KOPT-K1 (cell line): Measurements from ENCODE around the gene MCOLN3.

ENCODE experiments used
- H3K27ac ChIP-seq: fragments of 200-600 bp; sonication (generic); 2 replicates; pipeline ENCODE4 v1.5.1; 2016; ENCODE audit warnings: antibody characterized with exemption, mild to moderate bottlenecking, low read depth, low read length; ENCODE audit not compliant: poor library complexity, severe bottlenecking
- H3K36me3 ChIP-seq: fragments of 200-600 bp; sonication (generic); 2 replicates; pipeline ENCODE4 v1.5.1; 2017; ENCODE audit warnings: antibody characterized with exemption, mild to moderate bottlenecking, low read length, moderate library complexity; ENCODE audit not compliant: insufficient read depth
- H3K9me3 ChIP-seq: fragments of 200-600 bp; sonication (generic); 2 replicates; pipeline ENCODE4 v1.5.1; 2017; ENCODE audit warnings: antibody characterized with exemption, low read length, mild to moderate bottlenecking; ENCODE audit not compliant: insufficient read depth, poor library complexity, severe bottlenecking

The MCOLN3 gene

GRCh38 chr1:85061711-85062424 is 13.6 kb upstream of the MCOLN3 start:
- H3K27ac ChIP-seq = no peak overlapping the region
- H3K36me3 ChIP-seq = no peaks in the 10 kb centered on the region
- H3K9me3 ChIP-seq = no peaks in the 10 kb centered on the region

- Histone ChIP-seq H3K27ac (no peak overlapping the region), H3K9me3 (no peaks in the 10 kb centered on the region), H3K36me3 (no peaks in the 10 kb centered on the region)
Observed at GRCh38 chr1:85060038-85060437, 11.7 kb upstream of the MCOLN3 start.

- no peaks in the 10 kb centered on the region for H3K36me3 ChIP-seq
- H3K27ac ChIP-seq = no peak overlapping the region
- H3K9me3 ChIP-seq = no peaks in the 10 kb centered on the region
Observed at GRCh38 chr1:85059563-85059962, 11.3 kb upstream of the MCOLN3 start.

- Histone ChIP-seq H3K27ac (no peak overlapping the region), H3K9me3 (no peaks in the 10 kb centered on the region), H3K36me3 (no peaks in the 10 kb centered on the region)
Observed at GRCh38 chr1:85058786-85059185, 10.5 kb upstream of the MCOLN3 start.

- Histone ChIP-seq H3K9me3 (no peaks in the 10 kb centered on the region), H3K36me3 (no peaks in the 10 kb centered on the region), H3K27ac (no peak overlapping the region)
Observed at GRCh38 chr1:85058311-85058710, 10.0 kb upstream of the MCOLN3 start.

- Histone ChIP-seq H3K27ac (no peak overlapping the region), H3K9me3 (no peaks in the 10 kb centered on the region), H3K36me3 (no peaks in the 10 kb centered on the region)
Observed at GRCh38 chr1:85054664-85055063, 6.4 kb upstream of the MCOLN3 start.

- Histone ChIP-seq H3K36me3 (no peaks in the 10 kb centered on the region), H3K9me3 (peaks cover 12% of the 10 kb centered on the region), H3K27ac (no peak overlapping the region)
Observed at GRCh38 chr1:85049735-85050166, 1.5 kb upstream of the MCOLN3 start.

GRCh38 chr1:85047472-85048295 is 616 bp downstream of the MCOLN3 start:
- H3K36me3 ChIP-seq = no peaks in the 10 kb centered on the region
- no peak overlapping the region for H3K27ac ChIP-seq
- H3K9me3 ChIP-seq = peaks cover 12% of the 10 kb centered on the region

- Histone ChIP-seq H3K9me3 (peaks cover 12% of the 10 kb centered on the region), H3K36me3 (no peaks in the 10 kb centered on the region)
Observed at GRCh38 chr1:85047144-85047471, 1.2 kb downstream of the MCOLN3 start.

GRCh38 chr1:85042413-85042812 is 5.9 kb downstream of the MCOLN3 start:
- H3K27ac ChIP-seq = no peak overlapping the region
- H3K36me3 ChIP-seq = no peaks in the 10 kb centered on the region
- no peaks in the 10 kb centered on the region for H3K9me3 ChIP-seq

More at GRCh38 chr1:85047144-85047471, 1.2 kb downstream of the MCOLN3 start:
- H3K27ac ChIP-seq = no peak overlapping the region

GRCh38 chr1:85041793-85042192 is 6.5 kb downstream of the MCOLN3 start:
- no peak overlapping the region for H3K27ac ChIP-seq
- no peaks in the 10 kb centered on the region for H3K9me3 ChIP-seq
- no peaks in the 10 kb centered on the region for H3K36me3 ChIP-seq

GRCh38 chr1:85033221-85033620 is 15.1 kb downstream of the MCOLN3 start:
- Histone ChIP-seq H3K27ac (no peak overlapping the region), H3K36me3 (no peaks in the 10 kb centered on the region), H3K9me3 (no peaks in the 10 kb centered on the region)

GRCh38 chr1:85030536-85030935 is 17.8 kb downstream of the MCOLN3 start:
- no peaks in the 10 kb centered on the region for H3K9me3 ChIP-seq
- no peaks in the 10 kb centered on the region for H3K36me3 ChIP-seq
- H3K27ac ChIP-seq = no peak overlapping the region

- no peaks in the 10 kb centered on the region for H3K36me3 ChIP-seq
Observed at GRCh38 chr1:85028151-85028550, 20.1 kb downstream of the MCOLN3 start.

GRCh38 chr1:85027242-85027983 is 20.9 kb downstream of the MCOLN3 start:
- Histone ChIP-seq H3K36me3 (no peaks in the 10 kb centered on the region), H3K27ac (no peak overlapping the region), H3K9me3 (no peaks in the 10 kb centered on the region)

More at GRCh38 chr1:85028151-85028550, 20.1 kb downstream of the MCOLN3 start:
- H3K9me3 ChIP-seq = no peaks in the 10 kb centered on the region
- no peak overlapping the region for H3K27ac ChIP-seq
